K562 (cell line): ENCODE data around the gene CEACAM18. TPM values are rescaled to one million over a fixed set of nuclear protein-coding genes. Genes with fewer than 3 reads are reported as not detected.

Experiments used
- ATF3 ChIP-seq, 2 experiments: fragments of 450-650 bp in 1 of 2; sonication (generic) in 1 of 2; formaldehyde crosslinking in 1 of 2; IDR thresholded peaks in 1 of 2; conservative IDR thresholded peaks in 1 of 2; 2 replicates each; pipeline versions ENCODE4 v1.6.1 to v1.8.1; 2016 to 2023; ENCODE audit warnings: mild to moderate bottlenecking in 2 of 2, moderate library complexity in 2 of 2, inconsistent platforms in 1 of 2, missing genetic modification reagents in 1 of 2
- CLOCK ChIP-seq: fragments of 250-450 bp; sonication (Bioruptor Pico); IDR thresholded peaks from 2 replicates; pipeline ENCODE4 v1.4.0; 2020; ENCODE audit warnings: mild to moderate bottlenecking, moderate library complexity, borderline replicate concordance
- DDX20 ChIP-seq: fragments of 450-650 bp; IDR thresholded peaks from 2 replicates; pipeline ENCODE4 v1.6.1; 2016; ENCODE audit warnings: missing genetic modification characterization, low read depth, mild to moderate bottlenecking, missing compliant biosample characterization, moderate library complexity
- POLR2H ChIP-seq: IDR thresholded peaks from 2 replicates; pipeline ENCODE4 v1.6.1; 2016; ENCODE audit warnings: missing genetic modification characterization, low read depth, mild to moderate bottlenecking, control low read depth, missing compliant biosample characterization, moderate library complexity
- RCOR1 ChIP-seq, 2 experiments: IDR thresholded peaks; 2 replicates each; pipeline ENCODE4 v1.6.1; 2012; ENCODE audit warnings: low read depth in 2 of 2, low read length in 2 of 2, borderline replicate concordance in 1 of 2, improper control_type of control experiment in 1 of 2
- SMARCC2 ChIP-seq: fragments of 450-650 bp; IDR thresholded peaks from 2 replicates; pipeline ENCODE4 v1.6.1; 2017; ENCODE audit warnings: antibody characterized with exemption, moderate library complexity, mild to moderate bottlenecking, low read depth
- XRCC4 ChIP-seq: IDR thresholded peaks from one replicate; pipeline ENCODE4 v1.6.1; 2011; ENCODE audit not compliant: insufficient read depth, insufficient read length; ENCODE audit errors: extremely low read depth
- ZBTB33 ChIP-seq: sonication (generic); formaldehyde crosslinking; IDR thresholded peaks from 2 replicates; pipeline ENCODE4 v1.8.1; 2023; ENCODE audit warnings: mild to moderate bottlenecking, missing genetic modification reagents
- ZBTB43 ChIP-seq: sonication (generic); formaldehyde crosslinking; IDR thresholded peaks from 2 replicates; pipeline ENCODE4 v1.8.0; 2023; ENCODE audit warnings: mild to moderate bottlenecking, missing genetic modification reagents
- ZNF280A ChIP-seq: fragments of 450-650 bp; IDR thresholded peaks from 2 replicates; pipeline ENCODE4 v1.6.1; 2018; ENCODE audit warnings: mild to moderate bottlenecking, low read depth; ENCODE audit not compliant: partially characterized antibody
- ZNF512 ChIP-seq: IDR thresholded peaks from 2 replicates; pipeline ENCODE4 v1.6.1; 2016; ENCODE audit warnings: missing genetic modification characterization, missing compliant biosample characterization
- ZNF644 ChIP-seq: fragments of 200-800 bp; sonication (Bioruptor generic); IDR thresholded peaks from 2 replicates; pipeline ENCODE4 v1.6.1; 2016; ENCODE audit warnings: low read depth, missing genetic modification characterization, missing compliant biosample characterization
- polyA plus RNA-seq, 8 experiments: library from polyadenylated mRNA; depleted of rRNA in 4 of 8; stranded (reverse) in 5 of 8; unstranded in 3 of 8; fragments of >200 nt; fragmentation: Nextera tagmentation in 2 of 8; fragmentation: Illumina TruSeq in 1 of 8; extraction: Ambion mirVana in 2 of 8; extraction: Trizol in 1 of 8; gene quantifications; 2 replicates each; pipeline versions ENCODE4 v1.2.1 to v1.2.3, GENCODE V29; 2011 to 2014; ENCODE audit warnings: inconsistent platforms in 1 of 8, missing spikeins in 1 of 8
- total RNA-seq, 7 experiments: library from RNA; depleted of rRNA in 6 of 7; stranded (reverse); fragments of >200 nt in 6 of 7; fragmentation: Illumina TruSeq in 2 of 7; extraction: Trizol in 2 of 7; gene quantifications; 2 replicates each; pipeline versions ENCODE4 v1.2.1 to v1.2.3, GENCODE V29; 2011 to 2021; ENCODE audit warnings: low replicate concordance in 1 of 7

Gene CEACAM18
- total and polyA plus RNA-seq, 9 of the 15 experiments (the other 6 are each of a cell fraction or from before 2014, with no cell fraction given) = 0.08 to 0.24 (median 0.15) TPM; not detected in 3

GRCh38 chr19:51531349-51532315 lies 53.3 kb downstream of the CEACAM18 start, which contains the start of gene SIGLEC6 (continued):
- TF ChIP-seq ZNF280A = no peak
- TF ChIP-seq ZBTB43 (CRISPR knock-in tag) = no peak
- TF ChIP-seq SMARCC2 = no peak
- no peak for TF ChIP-seq POLR2H (tag)
- TF ChIP-seq ATF3 (IDR thresholded peaks at IDR 0.05) = no peak
- TF ChIP-seq ATF3 (CRISPR knock-in tag; conservative IDR thresholded peaks at IDR 0.05) = no peak
- peak in 1 of 2 experiments; percentile 78; a peak in 2 of 4 replicates for TF ChIP-seq RCOR1 (IDR thresholded peaks at IDR 0.05; ENCODE audit: borderline replicate concordance in 1 of 2, low read depth in 2 of 2, low read length in 2 of 2)
- TF ChIP-seq ZBTB33 (CRISPR knock-in tag) = no peak
- no peak for TF ChIP-seq DDX20 (tag)
- TF ChIP-seq ZNF644 (tag) = no peak
- no peak for TF ChIP-seq ZNF512 (tag)
- no peak for TF ChIP-seq CLOCK
- TF ChIP-seq XRCC4 = no peak
